ENCODE results near the gene CERKL. TPM values are rescaled to one million over a fixed set of nuclear protein-coding genes. Genes with fewer than 3 reads are reported as not detected.

CERKL gene
- total RNA-seq, 2 experiments from 2014 or later: not detected

GRCh38 chr2:181605889-181606837, 50.7 kb downstream of the CERKL start:
- DNase-seq (ENCODE audit: low spot score): no peak
- Histone ChIP-seq H3K79me2 (ENCODE audit: insufficient read depth, low read depth, low read length) (no peaks in the 10 kb centered on the region), H3K27ac (ENCODE audit: low read depth, low read length, poor library complexity, severe bottlenecking) (no peak overlapping the region), H3K4me3 (ENCODE audit: low read depth, low read length, poor library complexity, severe bottlenecking) (no peak overlapping the region), H2AFZ (ENCODE audit: low read length) (no peak overlapping the region), H3K4me2 (ENCODE audit: low read length) (no peak overlapping the region), H3K9me2 (ENCODE audit: insufficient read depth, low read length) (no peaks in the 10 kb centered on the region), H3K36me3 (ENCODE audit: insufficient read depth, low read length) (no peaks in the 10 kb centered on the region), H4K20me1 (ENCODE audit: insufficient read depth, low read length) (no peaks in the 10 kb centered on the region), H3K4me1 (ENCODE audit: insufficient read depth, low read length, poor library complexity, severe bottlenecking) (no peaks in the 10 kb centered on the region), H3K9me3 (ENCODE audit: low read length) (no peaks in the 10 kb centered on the region)
- CTCF ChIA-PET (ENCODE audit: unreplicated experiment): no interaction called here
- TF ChIP-seq CTCF (conservative IDR thresholded peaks at IDR 0.05; ENCODE audit: low read length) (no peak), EZH2phosphoT487 (IDR thresholded peaks at IDR 0.05; ENCODE audit: borderline replicate concordance, low read depth, low read length) (no peak)
- BruUV-seq (replicated peaks): no TSS peak
- POLR2A ChIA-PET: interaction anchor here (1.0 kb wide), 1 partner anchor 44 kb away, joined by 5 read pairs; no protein-coding TSS in a partner anchor
- intact Hi-C loops (cut with micrococcal nuclease; ENCODE audit: unreplicated experiment): no loop called here

- no peak for DNase-seq (ENCODE audit: low spot score)
Measured at GRCh38 chr2:181602017-181602416, 54.9 kb downstream of the CERKL start.

More at GRCh38 chr2:181602017-181602416, 54.9 kb downstream of the CERKL start:
- H3K4me2 ChIP-seq (ENCODE audit: low read length): no peak overlapping the region
- no peaks in the 10 kb centered on the region for H3K9me2 ChIP-seq (ENCODE audit: insufficient read depth, low read length)
- no peak overlapping the region for H3K27ac ChIP-seq (ENCODE audit: low read depth, low read length, poor library complexity, severe bottlenecking)
- ChIA-PET POLR2A (interaction anchor here (0.6 to 0.8 kb wide), 2 partner anchors 17 to 833 kb away, joined by 3 read pairs; no protein-coding TSS in a partner anchor), CTCF (ENCODE audit: unreplicated experiment) (no interaction called here)
- BruUV-seq (replicated peaks): no TSS peak
- H3K36me3 ChIP-seq (ENCODE audit: insufficient read depth, low read length): no peaks in the 10 kb centered on the region
- TF ChIP-seq CTCF (conservative IDR thresholded peaks at IDR 0.05; ENCODE audit: low read length) (no peak), EZH2phosphoT487 (IDR thresholded peaks at IDR 0.05; ENCODE audit: borderline replicate concordance, low read depth, low read length) (no peak)
- no peak overlapping the region for H3K4me3 ChIP-seq (ENCODE audit: low read depth, low read length, poor library complexity, severe bottlenecking)
- no peaks in the 10 kb centered on the region for H4K20me1 ChIP-seq (ENCODE audit: insufficient read depth, low read length)
- no peak overlapping the region for H2AFZ ChIP-seq (ENCODE audit: low read length)
- no peaks in the 10 kb centered on the region for H3K9me3 ChIP-seq (ENCODE audit: low read length)
- H3K4me1 ChIP-seq (ENCODE audit: insufficient read depth, low read length, poor library complexity, severe bottlenecking): no peaks in the 10 kb centered on the region
- H3K79me2 ChIP-seq (ENCODE audit: insufficient read depth, low read depth, low read length): no peaks in the 10 kb centered on the region
- intact Hi-C loops (cut with micrococcal nuclease; ENCODE audit: unreplicated experiment): no loop called here
